GM21825 (cell line): ENCODE measurements around the gene ZNF384.

Experiments
- ATAC-seq: cut with Tn5 transposase; IDR thresholded peaks from one replicate; pipeline ENCODE4 v1.9.1; 2021; ENCODE audit warnings: mild to moderate bottlenecking, moderate library complexity; ENCODE audit not compliant: unreplicated experiment

ZNF384 gene

DNA sequence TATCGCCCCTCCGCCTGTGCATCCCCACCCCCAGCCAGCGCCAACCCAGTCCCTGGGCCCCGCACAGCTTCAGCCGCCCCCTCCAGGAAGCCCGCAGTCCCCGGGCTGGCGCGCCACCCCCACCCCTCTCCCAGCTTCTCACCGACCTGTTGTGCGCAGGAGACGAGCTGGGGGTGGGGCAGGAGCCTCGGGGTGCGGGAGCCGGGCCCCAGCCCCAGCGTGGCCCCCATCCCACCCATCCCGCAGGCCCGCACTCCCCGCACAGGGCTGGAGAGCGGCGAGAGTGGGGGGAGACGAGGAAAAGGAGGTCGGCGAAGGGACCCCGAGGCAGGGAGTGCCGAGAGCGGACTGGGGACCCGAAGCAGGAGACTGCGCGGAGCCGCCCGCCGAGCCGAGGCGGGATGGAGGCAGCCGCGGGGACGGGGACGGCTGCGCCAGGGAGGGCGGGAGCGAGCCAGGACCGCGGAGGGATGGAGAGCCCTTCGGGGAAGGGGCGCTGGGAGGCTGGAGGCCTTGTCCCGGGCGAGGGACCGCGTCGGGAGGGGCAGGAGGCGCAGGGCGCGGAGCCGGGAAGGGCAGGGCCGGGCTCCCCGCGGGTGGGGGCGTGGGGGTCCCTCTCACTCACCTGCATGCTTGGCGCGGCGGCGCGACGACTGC, 10.9 kb upstream of the ZNF384 start:
- ATAC-seq = no peak

DNA sequence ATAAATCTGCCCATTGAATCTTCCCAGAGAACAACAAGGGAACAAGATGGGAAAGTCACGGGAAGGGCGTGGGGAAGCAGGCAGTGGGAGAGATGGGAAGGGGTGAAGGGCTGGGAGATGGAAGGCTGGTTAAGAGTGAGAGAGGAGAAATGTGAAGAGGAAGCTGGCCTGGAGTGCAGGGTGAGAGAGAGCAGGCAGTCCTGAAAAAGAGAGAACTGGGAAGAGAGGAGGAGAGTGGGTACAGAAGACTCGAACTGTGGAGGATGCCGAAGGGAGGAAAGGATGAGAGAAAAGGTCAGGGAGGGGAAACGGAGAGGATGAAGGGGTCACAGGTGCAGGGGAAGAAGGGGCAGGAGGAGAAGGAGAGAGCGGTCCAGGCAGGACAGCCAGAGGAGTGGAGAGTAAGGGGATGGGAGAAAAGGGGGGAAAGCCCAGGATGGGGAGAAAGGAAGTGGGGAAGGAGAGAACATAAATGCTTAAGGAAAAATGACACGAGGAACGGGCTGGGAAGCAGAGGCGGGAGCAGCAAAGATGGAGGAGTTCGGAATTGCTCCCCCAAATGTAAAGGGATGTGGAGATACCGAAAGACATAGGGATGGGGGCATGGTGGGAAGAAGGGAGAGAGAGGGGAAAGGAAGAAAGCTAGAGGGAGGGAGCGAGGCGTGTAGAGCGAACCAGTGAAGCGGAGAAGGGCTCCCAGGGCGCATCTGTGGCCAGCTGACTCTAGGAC, 10.2 kb upstream of the ZNF384 start:
- no peak for ATAC-seq

DNA sequence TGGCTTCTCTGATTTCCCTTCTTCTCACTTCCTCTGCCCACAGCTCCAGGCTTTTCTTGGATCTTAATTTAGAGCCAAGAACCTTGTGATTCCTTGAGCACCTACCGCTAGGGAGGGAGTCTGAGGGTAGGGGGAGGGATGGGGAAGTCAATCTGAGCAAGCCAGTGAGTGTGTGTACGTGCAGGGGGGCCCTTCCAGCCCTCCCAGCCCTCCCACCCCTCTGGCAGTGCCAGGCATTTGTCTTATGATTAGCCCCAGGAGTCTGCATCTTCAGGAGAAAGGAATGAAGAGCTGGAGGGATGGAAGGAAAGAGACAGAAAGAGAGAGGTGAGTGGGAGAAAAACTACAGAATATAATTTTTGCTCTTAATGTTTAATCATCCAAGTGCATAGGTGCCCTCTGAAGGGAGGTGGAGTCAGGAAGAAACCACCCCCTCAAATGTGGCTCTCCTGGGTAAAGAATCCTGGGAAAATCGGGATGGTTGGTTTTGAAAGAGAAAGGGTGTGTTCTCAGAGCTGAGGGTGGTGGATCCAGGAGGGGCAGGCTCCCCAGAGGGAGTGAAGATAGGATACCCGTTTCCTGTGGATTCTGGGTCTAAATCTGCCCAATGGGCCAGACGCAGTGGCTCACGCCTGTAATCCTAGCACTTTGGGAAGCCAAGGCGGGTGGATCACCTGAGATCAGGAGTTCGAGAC, 9.3 kb upstream of the ZNF384 start:
- ATAC-seq = no peak

DNA sequence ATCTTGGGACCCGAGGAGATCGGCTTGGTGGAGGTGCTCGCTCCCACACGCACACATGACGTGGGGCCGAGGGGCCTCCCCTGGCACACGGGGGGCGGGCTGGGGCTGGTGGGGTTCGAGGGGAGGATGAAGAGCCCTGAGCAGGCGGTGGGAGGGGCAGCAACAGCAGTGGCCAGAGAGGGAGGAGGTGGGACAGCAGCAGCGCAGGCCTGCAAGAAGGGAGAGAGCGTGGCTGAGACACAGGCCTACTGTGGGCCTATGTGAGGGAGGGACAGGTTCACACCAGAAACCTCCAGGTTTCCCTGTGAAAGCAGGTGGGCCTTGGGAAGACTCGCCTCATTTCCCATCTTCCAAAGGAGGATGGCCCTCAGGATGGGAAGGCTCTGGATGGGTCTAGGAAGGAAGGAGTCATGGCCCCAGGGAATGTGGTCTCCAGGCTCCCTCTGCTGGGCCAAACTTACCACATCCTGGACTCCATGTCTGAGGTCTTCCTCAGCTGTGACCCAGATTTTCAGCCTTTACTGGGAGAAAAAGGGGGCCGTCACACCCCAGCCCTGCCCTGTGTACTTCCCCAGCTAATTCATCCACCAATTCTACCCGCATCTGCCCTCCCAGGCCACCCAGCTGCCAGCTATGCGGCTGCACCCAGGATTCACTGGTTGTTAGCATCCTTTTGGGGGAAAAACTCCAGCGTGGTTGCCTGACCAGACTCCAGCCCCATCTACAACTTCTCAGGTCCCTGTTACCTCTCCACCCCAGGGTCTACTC, 8.6 kb upstream of the ZNF384 start:
- ATAC-seq = no peak

DNA sequence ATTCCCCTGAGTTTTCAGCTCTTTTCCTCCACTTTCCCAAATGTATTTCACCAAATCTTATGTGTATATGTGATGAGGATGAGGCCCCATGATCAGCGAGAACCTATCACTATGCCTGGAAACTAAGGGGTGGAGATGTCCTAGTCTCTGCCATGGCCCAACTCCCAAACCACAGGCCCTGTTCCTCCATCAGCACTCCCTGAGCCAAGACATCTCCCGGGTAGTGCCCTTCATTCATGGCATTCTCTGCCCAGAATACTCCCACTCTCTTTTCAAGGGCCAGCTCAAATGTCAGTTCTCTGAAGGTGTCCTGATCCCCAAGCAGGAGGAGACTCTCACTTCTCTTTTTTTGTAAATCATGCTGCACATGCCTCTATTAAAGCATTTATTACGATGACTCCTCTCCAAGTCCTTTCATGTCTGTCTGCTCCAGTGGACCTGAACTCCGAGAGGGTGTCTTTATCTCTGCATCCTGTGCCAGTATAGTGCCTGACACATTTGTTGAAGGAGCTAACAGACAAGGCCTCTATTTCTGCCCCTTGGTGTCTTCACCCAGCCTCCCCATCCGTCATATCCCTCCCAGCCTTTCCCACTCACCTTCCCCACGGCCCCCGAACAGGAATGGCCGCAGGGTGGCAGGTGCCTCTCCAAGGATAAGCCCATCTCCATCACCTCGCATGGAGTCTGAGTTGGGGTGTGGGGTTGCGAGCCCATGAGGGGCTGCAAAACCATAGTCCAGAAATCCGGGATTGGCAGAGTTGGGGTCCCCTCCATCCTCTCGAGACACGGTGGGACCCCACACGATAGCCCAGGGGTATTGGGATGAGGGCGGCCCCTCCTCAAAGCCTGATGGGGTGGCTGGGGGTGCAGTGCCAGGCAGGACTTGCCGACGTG, 7.8 kb upstream of the ZNF384 start:
- ATAC-seq = no peak

DNA sequence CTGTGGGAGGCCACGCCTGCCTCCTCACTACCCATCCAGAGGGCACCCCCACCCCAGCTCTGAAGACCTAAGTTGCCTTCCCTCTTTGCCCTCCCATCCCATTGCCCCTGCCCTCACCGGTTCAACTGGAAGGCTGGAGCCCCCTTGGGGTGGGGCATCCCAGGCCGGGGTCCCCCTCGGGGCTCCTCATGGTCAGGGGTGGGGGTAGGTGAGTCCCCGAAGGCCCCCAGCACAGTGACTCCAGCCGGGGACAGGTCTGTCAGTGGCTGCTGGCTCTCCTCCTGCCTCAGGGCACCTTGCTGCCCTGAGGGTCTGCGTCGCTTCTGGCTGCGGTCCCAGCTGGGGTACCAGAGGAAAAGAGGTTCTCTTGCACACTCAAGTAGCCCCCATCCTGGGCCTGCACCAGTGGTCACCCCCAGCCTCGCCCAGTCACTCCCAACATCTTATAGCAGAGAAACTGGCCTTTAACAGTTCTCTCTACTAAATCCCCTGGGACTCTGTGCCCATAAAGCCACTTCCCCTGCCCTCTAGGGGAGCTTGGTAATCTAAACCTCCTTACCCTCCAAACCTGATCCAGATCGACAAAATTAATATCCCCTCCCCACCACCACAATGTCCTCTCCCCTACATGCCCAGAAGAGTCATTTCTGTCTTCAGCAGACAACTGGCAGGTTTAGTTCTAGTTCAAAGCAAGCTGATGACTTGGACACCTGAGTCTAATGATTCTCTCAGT, 6.3 kb upstream of the ZNF384 start:
- no peak for ATAC-seq

DNA sequence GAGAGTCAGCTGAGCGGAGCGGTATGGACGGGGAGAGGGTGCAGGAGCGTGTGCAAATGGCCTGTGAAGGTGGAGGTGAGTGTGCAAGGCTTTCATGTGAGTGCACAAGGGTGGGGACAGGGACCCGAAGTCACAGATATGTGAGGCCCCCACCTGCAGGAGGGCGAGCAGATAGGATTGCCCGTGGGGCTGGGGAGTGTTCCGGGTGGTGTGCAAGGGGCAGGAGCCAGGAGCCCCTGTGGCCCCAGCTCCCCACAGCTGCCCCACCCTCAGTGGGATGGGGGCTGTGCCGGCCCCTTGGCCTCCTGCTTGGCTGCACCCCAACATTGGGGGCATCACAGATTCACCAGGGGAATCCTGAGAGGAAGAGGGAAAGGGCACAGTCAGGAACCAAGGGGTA, 5.5 kb upstream of the ZNF384 start:
- no peak for ATAC-seq

DNA sequence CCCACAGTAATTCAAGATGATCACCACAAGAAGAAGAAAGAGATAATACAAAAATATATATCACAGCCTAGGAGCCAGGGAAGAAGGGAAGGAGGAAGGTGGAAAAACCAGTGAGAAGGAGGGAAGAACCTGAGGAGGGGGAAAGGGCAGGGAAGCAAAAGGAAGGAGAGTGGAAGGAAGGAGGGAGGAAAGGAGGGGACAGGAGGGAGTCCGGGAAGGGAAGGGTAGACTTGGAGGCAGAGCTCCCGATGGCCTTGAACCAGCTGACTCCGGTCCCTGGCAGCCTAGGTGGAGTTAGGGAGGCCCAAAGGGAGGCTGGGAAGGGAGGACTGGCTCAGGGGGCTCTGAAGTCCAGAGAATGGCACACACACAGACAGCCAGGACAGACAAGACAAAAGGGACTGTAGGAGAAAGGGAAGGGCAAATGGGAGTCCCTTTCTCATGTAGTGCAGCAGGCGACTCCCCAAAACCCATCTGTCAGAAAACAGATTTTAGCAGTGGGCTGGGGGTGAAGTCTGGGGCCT, 4.7 kb upstream of the ZNF384 start:
- ATAC-seq = no peak

DNA sequence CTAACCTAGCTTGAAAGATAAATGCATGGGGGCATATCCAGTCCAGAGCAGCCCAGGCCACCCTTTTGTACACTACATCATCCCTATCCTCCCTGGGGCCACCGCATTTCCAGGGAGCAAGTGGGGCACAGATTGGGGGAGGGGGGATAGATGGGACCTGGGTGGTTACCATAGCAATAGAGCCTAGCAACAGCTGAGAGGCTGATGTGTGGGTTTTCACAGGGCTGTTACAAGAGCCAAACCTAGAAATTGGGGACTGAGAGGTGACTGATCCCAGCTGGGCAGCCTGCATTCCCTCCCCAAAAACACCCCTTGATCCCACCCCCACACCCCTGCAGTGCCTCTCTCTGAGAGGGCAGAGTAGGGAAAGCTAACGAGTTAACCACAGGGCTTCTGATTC, 3.7 kb upstream of the ZNF384 start:
- ATAC-seq = no peak

DNA sequence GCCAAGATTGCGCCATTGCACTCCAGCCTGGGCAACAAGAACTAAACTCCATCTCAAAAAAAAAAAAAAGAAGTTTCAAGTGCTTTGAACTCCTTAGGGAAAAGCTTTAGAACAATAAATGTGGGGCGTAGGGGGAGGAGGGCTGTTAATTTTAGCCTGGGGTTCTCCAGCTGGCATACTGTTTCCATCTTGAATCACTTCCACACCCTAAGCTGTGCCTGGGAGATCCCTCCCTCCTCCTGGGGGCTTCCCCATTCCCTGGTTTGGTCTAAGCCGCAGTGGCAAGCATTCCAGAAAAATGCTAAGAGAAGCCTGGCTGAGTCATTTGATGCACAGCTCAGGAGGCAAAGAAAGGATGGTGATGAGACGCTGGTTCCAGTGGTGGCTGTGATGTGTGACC, 2.3 kb upstream of the ZNF384 start:
- ATAC-seq = no peak

DNA sequence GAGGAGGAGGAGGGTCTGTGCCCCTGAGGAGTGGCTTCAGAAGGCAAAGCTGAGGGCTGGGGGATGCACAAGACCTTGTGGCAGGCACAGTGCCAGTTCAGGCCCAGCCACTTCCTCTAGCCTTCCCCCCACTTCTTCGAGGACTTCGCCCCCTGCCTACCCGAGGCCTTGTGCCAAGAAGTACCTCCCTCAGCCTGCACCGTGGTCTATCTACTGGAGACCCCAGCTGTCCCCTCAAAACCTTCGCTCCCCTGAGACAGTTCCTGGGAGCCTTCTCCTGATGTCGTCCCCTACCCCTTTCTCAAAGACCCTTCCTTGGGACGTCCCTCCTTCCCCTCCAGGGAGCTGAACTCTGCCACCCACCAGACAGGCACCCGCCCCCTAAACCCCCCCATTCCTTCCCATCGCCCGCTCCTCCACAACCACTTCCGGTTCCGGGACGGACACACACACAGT, 604 bp downstream of the ZNF384 start:
- ATAC-seq = peak; percentile 5

DNA sequence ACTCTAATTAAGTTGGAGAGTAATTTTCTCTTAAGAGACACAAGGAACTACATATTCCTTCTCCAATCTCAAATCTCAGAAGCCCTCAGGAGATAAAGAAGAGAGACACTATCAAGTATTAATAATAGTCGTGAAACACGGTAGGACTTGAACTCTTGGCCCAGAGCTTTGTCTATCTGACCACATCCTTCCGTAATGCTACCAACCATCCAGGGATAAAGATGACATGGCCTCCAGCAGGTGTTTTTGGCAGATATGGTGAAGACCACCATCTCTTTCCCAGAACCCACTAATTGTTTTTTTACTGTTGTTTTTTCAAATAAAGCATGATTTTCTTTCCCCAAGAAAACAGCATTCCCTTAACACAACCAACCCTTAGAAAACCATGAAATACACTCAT, 3.4 kb downstream of the ZNF384 start:
- no peak for ATAC-seq

DNA sequence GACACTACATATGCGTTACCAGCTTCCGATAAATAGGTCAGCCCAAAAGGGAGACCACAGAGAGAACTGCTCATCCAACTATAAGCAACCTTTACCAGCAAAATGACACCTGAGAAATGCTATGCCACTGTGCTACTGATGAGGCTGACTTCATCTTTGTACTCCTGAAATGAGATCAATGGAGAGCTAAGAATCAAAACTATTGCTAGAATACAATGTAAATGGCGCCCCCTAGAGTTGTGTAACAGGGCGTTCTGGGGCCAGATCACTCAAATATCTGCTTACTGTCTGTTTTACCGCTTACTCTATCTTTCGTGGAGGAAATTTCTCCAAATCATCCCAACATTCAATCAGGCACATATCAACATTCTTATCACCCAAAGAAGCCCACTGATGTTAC, 4.6 kb downstream of the ZNF384 start:
- no peak for ATAC-seq

DNA sequence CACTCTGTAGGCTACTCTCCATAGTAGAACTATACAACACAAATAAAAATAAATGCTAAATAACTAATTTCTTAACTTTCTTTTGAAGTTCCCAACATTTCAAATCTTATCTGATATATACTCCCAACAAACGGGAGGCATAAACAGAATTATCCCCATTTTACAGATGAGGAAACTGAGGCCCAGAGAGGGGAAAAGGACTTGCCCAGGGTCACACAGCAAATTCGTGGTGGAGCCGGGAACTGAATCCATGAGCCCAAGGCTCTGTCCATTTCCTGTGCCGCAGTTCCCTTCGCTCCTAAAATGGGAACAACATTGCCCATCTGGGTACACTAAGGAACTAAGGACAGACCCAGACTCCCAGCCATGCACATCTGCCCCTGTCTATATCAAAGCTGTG, 12.2 kb downstream of the ZNF384 start:
- ATAC-seq = no peak

DNA sequence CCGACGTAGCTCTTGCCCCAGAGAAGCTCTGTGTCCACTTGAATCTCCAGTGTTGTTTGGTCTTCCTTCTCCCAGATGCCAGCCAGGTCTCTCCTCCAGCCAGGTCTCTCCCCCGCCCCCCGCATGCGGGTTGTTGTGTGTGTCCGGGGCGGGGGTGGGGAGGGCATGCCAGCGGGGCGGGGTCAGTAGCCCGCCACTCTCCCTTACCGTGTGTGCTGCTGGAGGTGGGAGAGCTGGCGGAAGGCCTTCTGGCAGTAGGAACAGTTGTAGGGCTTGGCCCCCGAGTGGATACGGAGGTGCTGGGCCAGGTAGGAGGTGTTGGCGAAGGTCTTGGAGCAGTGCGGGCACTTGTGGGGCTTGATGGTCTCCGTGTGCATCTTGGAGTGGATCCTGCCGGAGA, 17.0 kb downstream of the ZNF384 start:
- ATAC-seq = no peak

DNA sequence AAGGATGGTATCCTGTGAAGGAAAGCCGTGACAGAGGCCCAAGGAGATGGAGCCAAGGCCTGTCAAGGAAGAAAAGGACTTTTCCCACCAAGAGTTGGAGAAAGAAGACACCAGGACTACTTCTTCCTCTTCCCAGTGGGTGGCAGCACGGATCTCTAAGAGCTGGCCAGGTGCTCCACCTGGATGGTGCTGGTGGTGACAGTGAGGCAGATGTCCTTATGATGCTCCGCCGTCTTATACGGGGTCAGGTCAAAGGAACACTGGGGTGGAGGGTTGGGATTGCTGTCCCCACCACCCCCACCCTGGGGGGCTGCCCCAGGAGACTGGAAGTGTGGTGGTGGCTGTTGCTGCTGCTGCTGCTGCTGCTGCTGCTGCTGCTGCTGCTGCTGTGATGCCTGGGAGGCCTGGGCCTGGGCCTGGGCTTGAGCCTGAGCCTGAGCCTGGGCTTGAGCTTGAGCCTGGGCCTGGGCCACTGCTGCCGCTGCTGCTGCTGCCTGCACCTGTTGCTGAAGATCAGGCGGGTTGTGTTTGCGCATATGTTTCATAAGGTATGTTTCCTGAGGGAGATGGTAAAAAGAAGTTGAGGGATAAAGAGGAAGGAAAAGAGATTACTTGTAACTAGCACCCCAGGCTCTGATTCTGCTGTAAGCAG, 21.5 kb downstream of the ZNF384 start:
- ATAC-seq = no peak

DNA sequence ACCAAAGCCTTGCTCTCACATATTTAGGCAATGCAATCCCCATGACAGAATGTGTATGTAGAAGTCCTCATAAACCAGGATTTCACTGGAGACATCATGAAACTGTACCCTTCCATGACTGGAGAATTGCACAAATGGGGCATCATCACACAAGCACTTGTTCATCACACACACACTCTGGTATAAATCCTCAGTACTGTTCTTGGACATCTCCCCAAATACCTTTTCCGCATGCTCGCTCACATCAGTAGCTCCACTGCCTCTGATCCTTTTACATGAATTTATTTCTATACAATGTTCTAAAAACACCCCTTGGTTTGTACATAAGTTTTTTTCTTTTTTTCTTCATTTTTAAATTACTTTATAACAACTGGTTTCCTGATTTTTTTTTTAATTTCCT, 23.0 kb downstream of the ZNF384 start:
- ATAC-seq = no peak

DNA sequence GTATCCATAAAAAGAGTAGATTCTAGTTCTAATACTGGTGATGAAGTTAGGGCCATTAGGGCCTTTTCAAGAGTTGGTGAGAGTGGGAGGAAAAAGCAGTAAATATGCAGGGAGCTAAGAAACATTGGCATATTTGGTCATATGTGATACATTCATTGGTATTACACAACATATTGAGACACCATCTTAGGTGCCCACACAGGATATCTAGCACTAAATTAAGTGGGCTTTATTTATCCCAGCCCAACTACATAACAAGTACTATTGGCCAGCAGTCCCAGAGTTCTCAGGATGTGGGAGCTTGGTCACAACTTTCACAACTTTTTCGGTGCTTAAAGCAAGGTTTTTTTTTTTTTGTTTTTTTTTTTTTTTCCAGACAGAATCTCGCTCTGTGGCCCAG, 24.3 kb downstream of the ZNF384 start:
- no peak for ATAC-seq
